ACHN (cell line): ENCODE measurements around the gene SRBD1.

Experiments
- DNase-seq: peaks from one replicate; pipeline ENCODE4 v3.0.0-alpha.2; 2015
- in situ Hi-C: cut with HindIII; loops from 2 replicates; pipeline ENCODE4 v1.10.0; 2017; ENCODE audit warnings: low sequenced_read_pairs, low pct_ligation_motif_present, low pct_unique_long_range_greater_than_20kb

Gene SRBD1

DNA sequence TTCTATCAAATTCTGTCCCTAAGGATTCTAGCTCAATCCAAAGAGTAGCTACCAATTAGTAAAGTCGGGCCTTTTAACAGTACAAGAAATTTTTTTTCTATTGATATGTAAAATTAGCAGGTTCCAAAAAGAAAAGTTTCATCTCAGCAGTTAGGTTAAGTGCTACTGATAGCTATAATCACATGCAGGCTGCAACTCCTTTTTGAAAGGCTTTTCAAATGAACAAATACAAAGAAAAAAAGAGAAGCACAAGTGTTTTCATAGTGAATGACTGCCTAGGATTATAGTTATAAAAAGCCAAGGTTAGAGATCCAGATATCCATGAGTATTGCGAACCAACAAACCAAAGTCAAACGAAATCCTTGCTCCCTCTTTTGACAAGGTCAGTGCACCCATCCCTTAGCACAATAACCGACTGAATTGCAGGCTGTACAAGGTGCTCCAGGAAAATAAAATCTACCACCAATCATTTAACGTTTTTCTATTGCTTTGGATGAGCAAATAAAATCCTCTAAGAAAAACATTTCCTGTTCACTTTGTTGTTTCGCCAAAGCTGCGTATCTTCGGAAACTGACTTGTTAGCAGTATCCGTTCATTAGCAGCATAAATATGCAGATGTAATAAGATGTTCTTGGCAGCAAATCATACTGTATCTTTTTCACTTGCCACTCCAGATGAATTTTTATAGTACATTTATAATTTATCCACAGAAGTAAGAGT, 100.2 kb downstream of the SRBD1 start:
- DNase-seq: no peak
- in situ Hi-C loops: no loop called here

DNA sequence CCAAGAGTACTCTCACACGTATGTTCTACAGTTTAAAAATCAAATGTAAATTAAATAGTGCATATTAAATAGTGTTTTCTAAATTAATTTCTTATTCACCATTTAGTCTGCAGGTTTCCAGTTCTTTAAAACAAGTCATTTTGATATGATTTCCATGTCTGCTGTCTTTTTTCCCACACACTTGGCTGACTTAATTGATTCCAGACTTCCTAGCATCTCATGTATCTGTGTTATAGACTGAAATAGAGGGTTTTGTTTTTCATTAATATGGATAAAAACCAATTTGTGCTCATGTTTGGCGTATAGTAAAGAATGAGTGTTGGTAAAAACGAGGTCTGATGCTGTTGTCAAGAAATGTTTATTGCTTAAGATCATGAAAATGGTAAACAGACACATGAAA, 104.3 kb downstream of the SRBD1 start:
- no peak for DNase-seq
- in situ Hi-C loops: no loop called here

- DNase-seq: no peak
Measured at GRCh38 chr2:45505138-45505537, 105.9 kb downstream of the SRBD1 start.

DNA sequence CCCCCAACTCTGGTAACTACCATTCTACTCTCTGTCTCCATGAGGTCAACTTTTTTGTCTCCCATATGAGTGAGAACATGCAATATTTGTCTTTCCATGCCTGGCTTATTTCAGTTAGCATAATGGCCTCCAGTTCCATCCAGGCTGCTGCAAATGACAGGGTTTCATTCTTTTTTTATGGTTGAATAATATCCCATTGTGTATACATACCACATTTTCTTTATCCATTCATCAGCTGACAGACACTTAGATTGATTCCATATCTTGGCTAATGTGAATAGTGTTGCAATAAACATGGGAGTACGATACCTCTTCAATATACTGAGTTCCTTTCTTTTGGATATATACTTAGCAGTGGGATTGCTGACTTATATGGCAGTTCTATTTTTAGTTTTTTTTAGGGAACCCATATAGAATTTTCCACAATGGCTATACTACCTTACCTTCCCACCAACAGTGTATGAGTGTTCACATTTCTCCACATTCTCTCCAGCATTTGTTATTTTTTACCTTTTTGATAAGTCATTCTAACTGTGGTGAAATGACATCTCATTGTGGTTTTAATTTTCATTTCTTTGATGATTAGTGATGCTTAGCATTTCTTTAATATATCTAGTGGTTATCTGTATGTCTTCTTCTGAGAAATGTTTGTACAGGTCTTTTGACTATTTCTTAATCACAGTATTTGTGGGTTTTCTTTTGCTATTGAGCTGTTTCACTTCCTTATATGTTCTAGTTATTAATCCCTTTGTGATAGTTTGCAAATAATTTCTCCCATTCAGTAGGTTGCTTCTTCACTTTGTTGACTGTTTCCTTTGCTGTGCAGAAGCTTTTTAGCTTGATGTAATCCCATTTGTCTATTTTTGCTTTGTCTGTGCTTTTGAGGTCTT, 112.2 kb downstream of the SRBD1 start:
- no peak for DNase-seq
- in situ Hi-C loops: loop anchor here (25.0 kb wide), 1 partner anchor 512 kb away; no protein-coding TSS in a partner anchor

More at GRCh38 chr2:45505138-45505537, 105.9 kb downstream of the SRBD1 start:
- in situ Hi-C loops: no loop called here

GRCh38 chr2:45497355-45497754, 113.7 kb downstream of the SRBD1 start:
- DNase-seq: no peak
- in situ Hi-C loops: loop anchor here (25.0 kb wide), 1 partner anchor 510 kb away; no protein-coding TSS in a partner anchor

- in situ Hi-C loops: loop anchor here (25.0 kb wide), 1 partner anchor 510 kb away; no protein-coding TSS in a partner anchor
- no peak for DNase-seq
Measured at GRCh38 chr2:45496869-45497268, 114.2 kb downstream of the SRBD1 start.

DNA sequence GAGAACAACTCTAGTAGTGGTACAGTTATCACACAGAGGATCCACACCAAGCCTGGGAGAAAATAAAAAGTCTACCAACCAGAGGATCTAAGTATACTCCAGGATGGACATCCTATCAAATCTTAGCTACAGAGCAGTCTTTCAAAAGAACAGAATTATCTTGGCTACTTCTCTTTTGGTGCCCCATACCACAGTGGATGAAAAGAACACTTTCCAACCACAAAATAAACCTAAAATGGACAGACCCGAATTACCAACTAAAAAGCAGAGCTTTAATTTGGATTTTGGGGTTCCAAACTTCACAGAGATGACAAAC, 116.1 kb downstream of the SRBD1 start:
- in situ Hi-C loops: loop anchor here (25.0 kb wide), 1 partner anchor 508 kb away; no protein-coding TSS in a partner anchor
- no peak for DNase-seq

DNA sequence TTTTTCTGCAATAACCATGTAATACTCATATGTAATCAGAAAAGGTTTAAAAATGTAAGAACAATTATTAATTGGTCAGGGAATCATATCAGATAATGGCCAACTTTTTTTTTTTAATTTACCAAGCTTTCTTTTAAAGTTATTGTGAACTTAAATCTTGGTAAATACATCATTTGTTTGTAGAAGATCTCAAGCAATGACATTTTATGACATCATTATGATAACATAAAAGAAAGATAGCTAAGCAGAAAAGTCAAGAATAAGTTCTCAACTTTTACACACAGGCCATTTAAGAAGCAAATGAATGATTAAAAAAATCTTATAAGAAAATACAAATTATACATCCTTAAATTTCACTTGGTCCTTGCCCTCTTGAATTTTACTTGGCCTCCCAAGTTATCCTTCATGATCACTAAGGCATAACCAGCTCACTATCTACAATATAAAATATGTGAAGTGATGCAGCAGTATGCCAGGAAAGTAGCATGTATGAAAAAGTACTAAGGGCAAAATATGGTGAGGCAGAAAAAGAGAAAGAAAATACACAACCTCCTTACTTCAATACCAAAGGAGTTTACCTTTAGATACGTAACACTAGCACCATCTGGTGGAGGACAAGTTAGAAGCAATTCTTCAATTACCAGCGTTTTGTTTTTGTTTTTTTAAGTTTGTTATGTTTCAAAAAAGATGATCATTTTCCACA, 116.6 kb downstream of the SRBD1 start:
- in situ Hi-C loops: loop anchor here (25.0 kb wide), 1 partner anchor 507 kb away; no protein-coding TSS in a partner anchor

GRCh38 chr2:45484965-45485364, 126.1 kb downstream of the SRBD1 start:
- in situ Hi-C loops: loop anchor here (25.0 kb wide), 1 partner anchor 498 kb away; no protein-coding TSS in a partner anchor

More for the DNA sequence above, 116.6 kb downstream of the SRBD1 start:
- DNase-seq: peak; percentile 74

DNA sequence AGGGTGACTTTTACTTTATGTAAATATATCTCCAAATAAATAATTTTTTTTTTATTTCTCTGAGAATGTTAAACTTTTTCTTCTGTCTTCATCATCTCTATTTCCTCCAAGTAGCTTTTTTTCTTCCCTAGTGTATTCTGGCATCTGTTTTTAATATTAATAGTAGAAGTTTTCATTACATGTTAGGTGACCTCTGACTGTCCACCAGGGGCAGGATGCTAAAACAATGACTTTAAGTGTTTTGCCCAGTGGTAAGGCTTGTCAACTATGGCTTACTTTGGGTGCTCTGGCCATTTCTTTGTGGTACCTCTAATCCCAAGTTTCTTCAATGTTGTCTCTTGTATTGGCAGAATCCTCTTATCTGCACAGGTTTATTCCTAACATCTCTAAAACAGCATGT, 127.1 kb downstream of the SRBD1 start:
- in situ Hi-C loops: loop anchor here (25.0 kb wide), 1 partner anchor 497 kb away; no protein-coding TSS in a partner anchor
- DNase-seq: no peak

More at GRCh38 chr2:45484965-45485364, 126.1 kb downstream of the SRBD1 start:
- no peak for DNase-seq

GRCh38 chr2:45477546-45477945, 133.5 kb downstream of the SRBD1 start:
- in situ Hi-C loops: loop anchor here (25.0 kb wide), 1 partner anchor 490 kb away; no protein-coding TSS in a partner anchor
- no peak for DNase-seq

GRCh38 chr2:45470531-45470930, 140.5 kb downstream of the SRBD1 start:
- in situ Hi-C loops: no loop called here
- DNase-seq: no peak

GRCh38 chr2:45469314-45470099, 141.6 kb downstream of the SRBD1 start:
- in situ Hi-C loops: no loop called here
- DNase-seq: no peak

DNA sequence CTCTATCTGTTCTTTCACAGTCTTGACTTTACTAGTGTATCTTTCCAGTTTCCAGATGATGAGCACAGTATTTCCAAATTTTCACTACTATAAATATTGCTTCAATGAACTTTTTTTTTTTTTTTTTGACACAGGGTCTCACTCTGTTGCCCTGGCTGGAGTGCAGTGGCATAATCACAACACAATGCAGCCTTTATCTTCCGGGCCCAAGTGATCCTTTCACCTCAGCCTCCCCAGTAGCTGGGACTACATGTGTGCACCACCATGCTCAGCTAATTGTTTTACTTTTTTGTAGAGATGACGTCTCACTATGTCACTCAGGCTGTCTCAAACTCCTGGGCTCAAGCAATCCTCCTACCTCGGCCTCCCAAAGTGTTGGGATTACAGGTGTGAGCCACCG, 142.8 kb downstream of the SRBD1 start:
- no peak for DNase-seq
- in situ Hi-C loops: no loop called here

DNA sequence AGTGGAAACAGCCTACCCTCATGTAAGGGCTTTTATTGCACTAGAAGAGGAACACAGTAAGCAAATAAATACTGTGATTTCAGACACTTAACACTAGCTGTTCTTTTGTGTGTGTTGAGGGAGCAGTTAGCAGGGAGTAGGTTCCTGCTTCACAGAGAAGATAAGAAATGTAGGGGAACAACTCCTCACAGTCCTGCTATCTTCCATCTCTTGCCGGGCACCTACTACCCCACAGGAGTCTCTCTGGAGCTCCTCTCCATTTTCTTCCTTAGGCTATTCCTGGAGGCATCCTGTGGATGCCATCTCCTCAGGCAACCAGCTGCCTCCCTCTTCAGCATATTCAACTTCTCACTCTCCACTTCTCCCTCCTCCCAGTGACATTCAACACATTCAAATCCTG, 145.0 kb downstream of the SRBD1 start:
- in situ Hi-C loops: no loop called here
- DNase-seq: no peak

DNA sequence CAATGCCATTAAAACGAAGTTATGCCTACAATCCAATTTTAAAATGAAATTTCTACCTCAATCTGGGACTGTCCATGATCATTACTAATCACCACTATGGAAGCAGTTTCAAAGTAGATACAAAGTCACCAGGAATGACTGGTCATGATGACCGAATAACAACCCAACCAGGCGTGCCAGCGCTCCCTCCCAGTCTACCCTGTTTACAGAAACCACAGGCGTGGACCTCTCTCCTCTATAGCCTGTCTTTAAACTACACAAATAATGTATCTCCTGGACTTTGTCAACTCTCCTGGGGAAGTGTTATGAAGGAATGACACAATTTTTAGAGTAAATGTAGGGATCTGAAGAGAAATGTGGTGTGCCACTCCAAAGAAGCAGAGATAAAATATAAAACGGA, 150.2 kb downstream of the SRBD1 start:
- DNase-seq: no peak
- in situ Hi-C loops: no loop called here

GRCh38 chr2:45459860-45460259, 151.2 kb downstream of the SRBD1 start:
- DNase-seq: no peak
- in situ Hi-C loops: no loop called here
